A549 (cell line): Measurements from ENCODE around the gene C2orf49.

Experiments used
- CHD2 ChIP-seq: fragments of 150-350 bp; IDR thresholded peaks from 2 replicates; pipeline ENCODE4 v1.6.1; 2014; ENCODE audit warnings: low read length; ENCODE audit not compliant: partially characterized antibody
- CHD4 ChIP-seq: fragments of 200-600 bp; sonication (generic); IDR thresholded peaks from 2 replicates; pipeline ENCODE4 v1.6.1; 2016; ENCODE audit warnings: antibody characterized with exemption, mild to moderate bottlenecking, borderline replicate concordance
- ELK1 ChIP-seq: fragments of 150-350 bp; IDR thresholded peaks from 2 replicates; pipeline ENCODE4 v1.6.1; 2014; ENCODE audit warnings: low read depth, mild to moderate bottlenecking, low read length
- JUN ChIP-seq, 2 experiments: fragments of >200 bp; sonication (Bioruptor Twin); formaldehyde crosslinking; IDR thresholded peaks; 2 replicates in 1 of 2; 3 replicates in 1 of 2; pipeline ENCODE4 v1.6.1; 2016 to 2017
- KDM1A ChIP-seq: fragments of 200-600 bp; sonication (generic); IDR thresholded peaks from 2 replicates; pipeline ENCODE4 v1.6.1; 2016; ENCODE audit warnings: low read depth, mild to moderate bottlenecking
- MYC ChIP-seq: IDR thresholded peaks from 2 replicates; pipeline ENCODE4 v1.6.1; 2012; ENCODE audit warnings: mild to moderate bottlenecking, inconsistent platforms, low read length, improper control_type of control experiment, borderline replicate concordance
- PHF8 ChIP-seq: fragments of 200-600 bp; sonication (generic); IDR thresholded peaks from 2 replicates; pipeline ENCODE4 v1.6.1; 2016; ENCODE audit warnings: low read depth, mild to moderate bottlenecking, antibody characterized with exemption, moderate library complexity, borderline replicate concordance
- POLR2A ChIP-seq: IDR thresholded peaks from 2 replicates; pipeline ENCODE4 v1.6.1; 2012; ENCODE audit warnings: mild to moderate bottlenecking, low read length
- RAD21 ChIP-seq, 2 experiments: fragments of >200 bp in 1 of 2; sonication (Bioruptor Twin) in 1 of 2; formaldehyde crosslinking in 1 of 2; IDR thresholded peaks in 1 of 2; conservative IDR thresholded peaks in 1 of 2; 2 replicates in 1 of 2; 3 replicates in 1 of 2; pipeline ENCODE4 v1.6.1; 2012 to 2018; ENCODE audit warnings: inconsistent platforms in 1 of 2
- RNF2 ChIP-seq: fragments of 200-600 bp; sonication (generic); IDR thresholded peaks from 2 replicates; pipeline ENCODE4 v1.6.1; 2016; ENCODE audit warnings: low read depth, mild to moderate bottlenecking, antibody characterized with exemption, moderate library complexity, borderline replicate concordance
- SREBF2 ChIP-seq: fragments of 450-650 bp; IDR thresholded peaks from 2 replicates; pipeline ENCODE4 v1.6.1; 2014; ENCODE audit warnings: mild to moderate bottlenecking, moderate library complexity
- TF ChIP-seq, protein P1 (sequence below): fragments of >200 bp; sonication (Bioruptor Twin); formaldehyde crosslinking; IDR thresholded peaks from 3 replicates; pipeline ENCODE4 v1.5.1; 2016
- TF ChIP-seq, protein P2 (sequence below): IDR thresholded peaks from 2 replicates; pipeline ENCODE4 v1.6.1; 2012; ENCODE audit warnings: low read depth, borderline replicate concordance

GRCh38 chr2:105379741-105380186 is 42.4 kb downstream of the C2orf49 start:
- no peak for TF ChIP-seq SREBF2
- TF ChIP-seq, protein P1, sequence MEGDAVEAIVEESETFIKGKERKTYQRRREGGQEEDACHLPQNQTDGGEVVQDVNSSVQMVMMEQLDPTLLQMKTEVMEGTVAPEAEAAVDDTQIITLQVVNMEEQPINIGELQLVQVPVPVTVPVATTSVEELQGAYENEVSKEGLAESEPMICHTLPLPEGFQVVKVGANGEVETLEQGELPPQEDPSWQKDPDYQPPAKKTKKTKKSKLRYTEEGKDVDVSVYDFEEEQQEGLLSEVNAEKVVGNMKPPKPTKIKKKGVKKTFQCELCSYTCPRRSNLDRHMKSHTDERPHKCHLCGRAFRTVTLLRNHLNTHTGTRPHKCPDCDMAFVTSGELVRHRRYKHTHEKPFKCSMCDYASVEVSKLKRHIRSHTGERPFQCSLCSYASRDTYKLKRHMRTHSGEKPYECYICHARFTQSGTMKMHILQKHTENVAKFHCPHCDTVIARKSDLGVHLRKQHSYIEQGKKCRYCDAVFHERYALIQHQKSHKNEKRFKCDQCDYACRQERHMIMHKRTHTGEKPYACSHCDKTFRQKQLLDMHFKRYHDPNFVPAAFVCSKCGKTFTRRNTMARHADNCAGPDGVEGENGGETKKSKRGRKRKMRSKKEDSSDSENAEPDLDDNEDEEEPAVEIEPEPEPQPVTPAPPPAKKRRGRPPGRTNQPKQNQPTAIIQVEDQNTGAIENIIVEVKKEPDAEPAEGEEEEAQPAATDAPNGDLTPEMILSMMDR: no peak
- TF ChIP-seq KDM1A: no peak
- TF ChIP-seq PHF8: no peak
- no peak for TF ChIP-seq ELK1
- no peak for TF ChIP-seq RAD21 (conservative IDR thresholded peaks at IDR 0.05 in 1 of 2, IDR thresholded peaks at IDR 0.05 in 1 of 2)
- TF ChIP-seq CHD2: no peak
- TF ChIP-seq, protein P2, sequence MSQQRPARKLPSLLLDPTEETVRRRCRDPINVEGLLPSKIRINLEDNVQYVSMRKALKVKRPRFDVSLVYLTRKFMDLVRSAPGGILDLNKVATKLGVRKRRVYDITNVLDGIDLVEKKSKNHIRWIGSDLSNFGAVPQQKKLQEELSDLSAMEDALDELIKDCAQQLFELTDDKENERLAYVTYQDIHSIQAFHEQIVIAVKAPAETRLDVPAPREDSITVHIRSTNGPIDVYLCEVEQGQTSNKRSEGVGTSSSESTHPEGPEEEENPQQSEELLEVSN: no peak
- no peak for TF ChIP-seq CHD4
- TF ChIP-seq RNF2: no peak
- no peak for TF ChIP-seq JUN (IDR thresholded peaks at IDR 0.05)
- no peak for TF ChIP-seq MYC
- TF ChIP-seq POLR2A: no peak
